Stimulated activated naive CD8-positive, alpha-beta T cell treated with anti-CD3 and anti-CD28 coated beads, Interleukin-15, Interleukin-2, amounts not matched to agents 100 ng/mL and 50 ng/mL, for 24 hours (primary cell): ENCODE data around the gene ENTPD3.

Experiments
- H3K27ac Mint-ChIP-seq: one replicate; pipeline ENCODE4 v1.8.0; 2021; ENCODE audit warnings: mild to moderate bottlenecking, mixed read lengths
- H3K27me3 Mint-ChIP-seq: one replicate; pipeline ENCODE4 v1.8.0; 2021; ENCODE audit warnings: mixed read lengths
- H3K36me3 Mint-ChIP-seq: one replicate; pipeline ENCODE4 v1.8.0; 2021; ENCODE audit warnings: low read depth, mixed read lengths
- H3K4me1 Mint-ChIP-seq: one replicate; pipeline ENCODE4 v1.8.0; 2021; ENCODE audit warnings: low read depth, mixed read lengths
- H3K4me3 Mint-ChIP-seq: one replicate; pipeline ENCODE4 v1.8.0; 2021; ENCODE audit warnings: mild to moderate bottlenecking, mixed read lengths
- H3K9me3 Mint-ChIP-seq: one replicate; pipeline ENCODE4 v1.8.0; 2021; ENCODE audit warnings: mixed read lengths

Gene ENTPD3

GRCh38 chr3:40387001-40387894, at the start of gene ENTPD3:
TSS of gene ENTPD3 (plus strand) at chr3:40387184. CDS start at chr3:40388058, 874 bp downstream.
- H3K4me1 Mint-ChIP-seq: peaks cover 4% of the 10 kb centered on the region
- H3K27me3 Mint-ChIP-seq: peaks cover 48% of the 10 kb centered on the region
- H3K36me3 Mint-ChIP-seq: no peaks in the 10 kb centered on the region
- H3K9me3 Mint-ChIP-seq: no peaks in the 10 kb centered on the region
- H3K27ac Mint-ChIP-seq: no peak within 1 kb of the TSS
- peak within 1 kb of the TSS; percentile 56 for H3K4me3 Mint-ChIP-seq

- H3K27me3 Mint-ChIP-seq: no peaks in the 10 kb centered on the region
- no peak overlapping the region for H3K4me3 Mint-ChIP-seq
- no peaks in the 10 kb centered on the region for H3K36me3 Mint-ChIP-seq
- no peak overlapping the region for H3K27ac Mint-ChIP-seq
- no peaks in the 10 kb centered on the region for H3K9me3 Mint-ChIP-seq
- peaks cover 20% of the 10 kb centered on the region for H3K4me1 Mint-ChIP-seq
Measured at GRCh38 chr3:40339871-40340270, 47.1 kb upstream of the ENTPD3 start.

GRCh38 chr3:40340541-40341170, 46.3 kb upstream of the ENTPD3 start:
- H3K27me3 Mint-ChIP-seq: no peaks in the 10 kb centered on the region
- H3K27ac Mint-ChIP-seq: no peak overlapping the region
- no peak overlapping the region for H3K4me3 Mint-ChIP-seq
- no peaks in the 10 kb centered on the region for H3K36me3 Mint-ChIP-seq
- no peaks in the 10 kb centered on the region for H3K9me3 Mint-ChIP-seq
- H3K4me1 Mint-ChIP-seq: peaks cover 20% of the 10 kb centered on the region

GRCh38 chr3:40341671-40342070, 45.3 kb upstream of the ENTPD3 start:
- Mint-ChIP-seq H3K9me3 (no peaks in the 10 kb centered on the region), H3K4me1 (peaks cover 16% of the 10 kb centered on the region), H3K36me3 (no peaks in the 10 kb centered on the region), H3K27me3 (no peaks in the 10 kb centered on the region), H3K4me3 (no peak overlapping the region), H3K27ac (no peak overlapping the region)

GRCh38 chr3:40350529-40350928, 36.5 kb upstream of the ENTPD3 start:
- Mint-ChIP-seq H3K9me3 (peaks cover 10% of the 10 kb centered on the region), H3K27ac (no peak overlapping the region), H3K4me3 (no peak overlapping the region), H3K27me3 (peaks cover 36% of the 10 kb centered on the region), H3K36me3 (no peaks in the 10 kb centered on the region), H3K4me1 (no peaks in the 10 kb centered on the region)

GRCh38 chr3:40355410-40355809, 31.6 kb upstream of the ENTPD3 start:
- Mint-ChIP-seq H3K27me3 (peaks cover 36% of the 10 kb centered on the region), H3K4me1 (no peaks in the 10 kb centered on the region), H3K4me3 (no peak overlapping the region), H3K9me3 (peaks cover 6% of the 10 kb centered on the region), H3K27ac (no peak overlapping the region), H3K36me3 (no peaks in the 10 kb centered on the region)

GRCh38 chr3:40358454-40358853, 28.5 kb upstream of the ENTPD3 start:
- no peaks in the 10 kb centered on the region for H3K9me3 Mint-ChIP-seq
- H3K36me3 Mint-ChIP-seq: no peaks in the 10 kb centered on the region
- H3K4me3 Mint-ChIP-seq: no peak overlapping the region
- H3K27me3 Mint-ChIP-seq: peaks cover 22% of the 10 kb centered on the region
- no peaks in the 10 kb centered on the region for H3K4me1 Mint-ChIP-seq
- H3K27ac Mint-ChIP-seq: no peak overlapping the region

GRCh38 chr3:40363674-40364073, 23.3 kb upstream of the ENTPD3 start:
- Mint-ChIP-seq H3K27me3 (peaks cover 17% of the 10 kb centered on the region), H3K9me3 (no peaks in the 10 kb centered on the region), H3K27ac (no peak overlapping the region), H3K36me3 (no peaks in the 10 kb centered on the region), H3K4me3 (no peak overlapping the region), H3K4me1 (no peaks in the 10 kb centered on the region)

- Mint-ChIP-seq H3K4me1 (no peaks in the 10 kb centered on the region), H3K9me3 (no peaks in the 10 kb centered on the region), H3K27ac (no peak overlapping the region), H3K36me3 (no peaks in the 10 kb centered on the region), H3K4me3 (no peak overlapping the region), H3K27me3 (peaks cover 28% of the 10 kb centered on the region)
Measured at GRCh38 chr3:40366203-40367162, 20.5 kb upstream of the ENTPD3 start.

- Mint-ChIP-seq H3K36me3 (no peaks in the 10 kb centered on the region), H3K4me1 (no peaks in the 10 kb centered on the region), H3K27ac (no peak overlapping the region), H3K9me3 (no peaks in the 10 kb centered on the region), H3K4me3 (no peak overlapping the region), H3K27me3 (peaks cover 41% of the 10 kb centered on the region)
Measured at GRCh38 chr3:40369716-40370115, 17.3 kb upstream of the ENTPD3 start.

- no peak overlapping the region for H3K27ac Mint-ChIP-seq
- H3K36me3 Mint-ChIP-seq: peaks cover 5% of the 10 kb centered on the region
- peaks cover 12% of the 10 kb centered on the region for H3K9me3 Mint-ChIP-seq
- H3K27me3 Mint-ChIP-seq: peaks cover 9% of the 10 kb centered on the region
- H3K4me3 Mint-ChIP-seq: no peak overlapping the region
- peaks cover 10% of the 10 kb centered on the region for H3K4me1 Mint-ChIP-seq
Measured at GRCh38 chr3:40377822-40378221, 9.2 kb upstream of the ENTPD3 start.

- no peak overlapping the region for H3K27ac Mint-ChIP-seq
Measured at GRCh38 chr3:40379674-40380306, 7.2 kb upstream of the ENTPD3 start.

GRCh38 chr3:40381904-40382616, 4.9 kb upstream of the ENTPD3 start:
- Mint-ChIP-seq H3K4me1 (peaks cover 13% of the 10 kb centered on the region), H3K27me3 (peaks cover 21% of the 10 kb centered on the region), H3K9me3 (peaks cover 6% of the 10 kb centered on the region), H3K36me3 (peaks cover 5% of the 10 kb centered on the region), H3K4me3 (no peak overlapping the region), H3K27ac (no peak overlapping the region)

More at GRCh38 chr3:40379674-40380306, 7.2 kb upstream of the ENTPD3 start:
- H3K9me3 Mint-ChIP-seq: peaks cover 12% of the 10 kb centered on the region
- peaks cover 17% of the 10 kb centered on the region for H3K27me3 Mint-ChIP-seq
- peaks cover 10% of the 10 kb centered on the region for H3K4me1 Mint-ChIP-seq
- H3K4me3 Mint-ChIP-seq: no peak overlapping the region
- peaks cover 5% of the 10 kb centered on the region for H3K36me3 Mint-ChIP-seq

GRCh38 chr3:40382617-40382979, 4.4 kb upstream of the ENTPD3 start:
- H3K9me3 Mint-ChIP-seq: peaks cover 6% of the 10 kb centered on the region
- peaks cover 5% of the 10 kb centered on the region for H3K36me3 Mint-ChIP-seq
- H3K27me3 Mint-ChIP-seq: peaks cover 26% of the 10 kb centered on the region
- H3K4me3 Mint-ChIP-seq: no peak overlapping the region
- peaks cover 13% of the 10 kb centered on the region for H3K4me1 Mint-ChIP-seq
- H3K27ac Mint-ChIP-seq: no peak overlapping the region
